NCI-H2029 (cell line): ENCODE measurements around the gene STAC3.

Experiments
- DNase-seq: peaks from one replicate; lab custom pipeline; 2025; lab: John Stamatoyannopoulos, UW

STAC3 gene

DNA sequence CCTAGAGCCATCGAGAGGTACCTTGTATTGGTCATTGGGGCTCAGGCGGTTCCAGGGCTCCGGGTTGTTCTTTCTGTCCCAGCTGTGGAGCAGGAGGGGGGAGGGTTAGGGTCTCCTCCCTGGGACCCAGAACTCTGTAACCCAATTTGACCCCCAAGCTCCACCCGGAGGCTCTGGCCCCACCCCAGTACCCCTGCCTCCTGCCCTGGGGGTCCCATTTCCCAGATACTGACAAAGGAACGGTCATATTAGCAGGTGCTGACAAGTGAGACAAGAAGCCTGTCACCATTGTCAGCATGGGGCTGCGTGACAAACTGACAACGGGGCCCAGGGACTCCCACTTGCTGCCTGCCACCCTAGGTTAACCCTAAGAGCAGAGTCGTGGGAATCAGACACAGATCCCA, 15.3 kb downstream of the STAC3 start:
- DNase-seq, result no peak

DNA sequence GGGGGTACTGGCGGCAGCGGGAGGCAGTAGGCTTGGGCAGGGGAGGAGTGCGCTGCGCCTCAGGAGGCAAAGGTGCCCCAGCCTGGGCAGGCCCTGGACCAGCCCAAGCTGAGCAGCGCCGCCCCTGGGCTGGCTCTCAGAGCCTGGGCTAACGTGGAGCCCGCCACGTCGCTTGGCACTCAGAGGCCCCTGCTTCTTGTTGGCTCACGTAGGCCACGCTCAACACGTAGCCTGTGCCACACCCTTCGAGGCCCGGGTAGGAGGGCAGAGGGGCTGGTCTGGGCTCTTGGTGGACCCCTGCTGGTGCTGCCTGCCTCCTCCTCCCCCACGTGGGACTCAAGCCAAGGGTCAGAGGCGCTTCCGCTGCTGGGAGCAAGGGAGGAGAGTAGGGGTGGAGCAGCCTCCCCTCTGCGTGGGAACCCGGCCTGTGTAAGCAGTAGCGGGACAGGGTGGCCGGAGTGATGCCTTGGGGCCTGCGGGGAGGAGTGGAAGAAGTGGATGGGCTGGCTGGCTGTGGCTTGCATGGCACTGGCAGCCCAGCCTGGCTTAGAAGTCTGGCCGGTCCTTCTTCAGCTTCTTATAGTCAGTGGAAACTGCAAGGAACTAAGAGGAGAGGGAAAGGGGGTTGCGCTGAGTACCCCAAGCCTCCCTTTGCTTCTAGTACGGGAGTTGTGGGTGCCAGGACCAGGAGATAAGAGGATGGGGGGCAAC, 15.8 kb downstream of the STAC3 start:
- peak; percentile 56 for DNase-seq

DNA sequence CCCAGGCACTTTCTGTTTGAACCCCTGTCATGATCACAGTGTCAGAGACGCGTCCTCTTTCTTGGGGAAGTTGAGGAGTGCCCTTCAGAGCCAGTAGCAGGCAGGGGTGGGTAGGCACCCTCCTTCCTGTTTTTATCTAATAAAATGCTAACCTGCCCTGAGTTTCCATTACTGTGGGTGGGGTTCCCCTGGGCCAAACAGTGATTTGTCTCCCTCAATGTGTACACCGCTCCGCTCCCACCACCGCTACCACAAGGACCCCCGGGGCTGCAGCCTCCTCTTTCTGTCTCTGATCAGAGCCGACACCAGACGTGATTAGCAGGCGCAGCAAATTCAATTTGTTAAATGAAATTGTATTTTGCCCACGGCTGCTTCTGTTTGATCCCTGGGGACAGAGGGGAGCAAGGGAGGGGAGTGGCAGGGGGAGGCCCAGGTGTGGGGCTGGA, 16.4 kb downstream of the STAC3 start:
- DNase-seq, result no peak

DNA sequence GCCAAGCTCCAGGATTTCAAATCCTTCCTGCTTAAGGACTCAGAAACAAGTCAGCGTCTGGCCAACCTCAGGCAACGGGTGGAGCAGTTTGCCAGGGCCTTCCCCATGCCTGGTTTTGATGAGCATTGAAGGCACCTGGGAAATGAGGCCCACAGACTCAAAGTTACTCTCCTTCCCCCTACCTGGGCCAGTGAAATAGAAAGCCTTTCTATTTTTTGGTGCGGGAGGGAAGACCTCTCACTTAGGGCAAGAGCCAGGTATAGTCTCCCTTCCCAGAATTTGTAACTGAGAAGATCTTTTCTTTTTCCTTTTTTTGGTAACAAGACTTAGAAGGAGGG, 16.8 kb downstream of the STAC3 start:
- DNase-seq, result no peak

DNA sequence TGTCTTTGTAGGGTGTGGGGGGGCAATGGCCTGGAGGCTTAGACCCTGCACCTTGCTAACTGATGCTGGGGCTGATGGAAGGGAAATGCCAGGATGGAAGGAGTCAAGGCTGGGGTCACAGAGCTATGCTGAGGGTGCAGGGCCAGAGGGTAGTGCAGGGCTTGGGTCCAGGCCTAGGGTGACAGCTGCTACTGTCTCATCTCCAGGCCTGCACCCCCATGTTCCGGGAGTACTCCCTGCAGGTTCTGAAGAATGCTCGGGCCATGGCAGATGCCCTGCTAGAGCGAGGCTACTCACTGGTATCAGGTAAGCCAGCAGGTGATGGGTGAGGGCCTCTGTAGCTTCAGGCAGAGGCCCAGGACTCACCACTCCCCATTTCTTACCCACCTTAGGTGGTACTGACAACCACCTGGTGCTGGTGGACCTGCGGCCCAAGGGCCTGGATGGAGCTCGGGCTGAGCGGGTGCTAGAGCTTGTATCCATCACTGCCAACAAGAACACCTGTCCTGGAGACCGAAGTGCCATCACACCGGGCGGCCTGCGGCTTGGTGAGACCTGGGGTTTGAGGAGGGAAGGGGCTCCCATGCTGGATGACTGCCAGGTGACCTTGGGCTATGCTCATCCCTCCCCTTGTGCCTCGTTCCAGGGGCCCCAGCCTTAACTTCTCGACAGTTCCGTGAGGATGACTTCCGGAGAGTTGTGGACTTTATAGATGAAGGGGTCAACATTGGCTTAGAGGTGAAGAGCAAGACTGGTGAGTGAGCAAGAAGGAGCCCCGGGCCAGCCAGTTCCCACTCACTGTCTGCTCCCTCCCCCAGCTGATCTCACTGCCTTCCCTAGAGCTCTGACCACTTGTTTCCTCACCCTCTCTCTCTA, 17.4 kb downstream of the STAC3 start:
- DNase-seq, result no peak

DNA sequence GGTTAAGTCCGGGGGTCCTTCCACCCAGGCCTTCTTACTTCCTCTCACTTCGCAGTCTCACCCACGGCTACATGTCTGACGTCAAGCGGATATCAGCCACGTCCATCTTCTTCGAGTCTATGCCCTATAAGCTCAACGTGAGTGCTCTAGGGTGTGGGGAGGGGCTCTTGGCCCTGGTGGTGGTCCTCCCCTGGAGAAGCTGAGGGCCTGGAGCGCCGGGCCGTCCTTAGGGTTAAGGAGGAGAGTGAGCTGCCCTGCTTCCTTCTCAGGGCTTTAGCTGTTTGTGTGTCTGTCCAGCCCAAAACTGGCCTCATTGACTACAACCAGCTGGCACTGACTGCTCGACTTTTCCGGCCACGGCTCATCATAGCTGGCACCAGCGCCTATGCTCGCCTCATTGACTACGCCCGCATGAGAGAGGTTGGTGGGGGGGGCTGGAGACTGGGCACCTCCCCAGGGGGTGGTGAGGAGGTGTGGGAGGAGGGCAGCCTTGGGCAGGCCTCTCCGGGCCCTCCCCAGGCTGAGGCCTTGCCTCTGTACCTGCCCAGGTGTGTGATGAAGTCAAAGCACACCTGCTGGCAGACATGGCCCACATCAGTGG, 18.7 kb downstream of the STAC3 start:
- DNase-seq, result no peak

DNA sequence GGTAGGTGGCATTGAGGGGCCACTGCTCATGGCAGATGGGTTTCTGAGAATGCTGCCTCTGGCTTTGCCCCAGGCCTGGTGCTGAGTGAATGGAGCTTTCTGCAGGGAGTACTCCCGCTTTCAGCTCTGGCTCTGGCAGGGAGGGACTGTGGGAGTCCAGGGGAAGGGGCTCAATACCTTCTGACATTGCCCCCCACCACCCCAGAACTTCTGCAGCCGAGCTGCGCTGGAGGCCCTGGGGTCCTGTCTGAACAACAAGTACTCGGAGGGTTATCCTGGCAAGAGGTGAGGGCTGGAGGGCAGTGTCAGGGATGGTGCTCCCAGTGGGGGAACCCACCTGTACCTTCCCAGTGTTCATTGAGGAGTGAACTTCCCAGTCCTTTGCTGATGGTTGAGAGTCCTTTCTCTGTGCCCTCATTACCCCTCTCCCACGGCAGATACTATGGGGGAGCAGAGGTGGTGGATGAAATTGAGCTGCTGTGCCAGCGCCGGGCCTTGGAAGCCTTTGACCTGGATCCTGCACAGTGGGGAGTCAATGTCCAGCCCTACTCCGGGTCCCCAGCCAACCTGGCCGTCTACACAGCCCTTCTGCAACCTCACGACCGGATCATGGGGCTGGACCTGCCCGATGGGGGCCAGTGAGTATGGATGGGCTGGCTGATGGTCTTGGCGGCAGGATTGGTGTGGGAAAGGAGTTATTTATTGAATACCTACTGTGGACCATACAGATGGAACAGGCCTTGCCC, 19.5 kb downstream of the STAC3 start:
- no peak for DNase-seq

DNA sequence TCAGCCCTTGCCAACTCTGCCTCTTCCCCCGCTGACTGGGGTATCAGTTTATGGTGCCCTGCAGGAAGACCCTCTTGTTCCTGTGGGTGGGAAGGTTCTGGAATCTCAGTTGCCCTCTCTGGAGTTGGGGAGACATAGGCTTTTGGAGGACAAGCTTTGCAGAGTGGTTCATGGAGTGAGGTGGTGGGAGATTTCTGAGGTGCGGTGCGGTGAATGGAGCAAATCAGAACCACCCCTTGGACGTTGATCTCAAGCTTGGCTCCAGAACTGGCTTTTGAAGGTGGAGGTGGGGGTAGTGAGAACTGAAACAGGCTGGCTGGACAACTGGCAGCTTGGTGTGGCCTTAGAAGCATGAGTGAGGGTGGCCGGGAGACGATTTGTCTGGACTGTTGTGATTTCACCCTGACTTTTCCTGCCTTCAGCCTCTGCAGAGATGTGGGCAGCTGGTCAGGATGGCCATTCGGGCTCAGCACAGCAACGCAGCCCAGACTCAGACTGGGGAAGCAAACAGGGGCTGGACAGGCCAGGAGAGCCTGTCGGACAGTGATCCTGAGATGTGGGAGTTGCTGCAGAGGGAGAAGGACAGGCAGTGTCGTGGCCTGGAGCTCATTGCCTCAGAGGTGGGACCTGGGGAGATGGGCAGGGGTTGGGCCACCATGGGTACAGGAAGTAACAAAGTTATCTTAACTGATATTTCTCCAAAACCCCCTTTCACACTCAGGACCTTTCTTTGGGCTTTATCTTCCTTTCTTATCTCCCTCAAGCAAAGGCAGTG, 20.4 kb downstream of the STAC3 start:
- no peak for DNase-seq

DNA sequence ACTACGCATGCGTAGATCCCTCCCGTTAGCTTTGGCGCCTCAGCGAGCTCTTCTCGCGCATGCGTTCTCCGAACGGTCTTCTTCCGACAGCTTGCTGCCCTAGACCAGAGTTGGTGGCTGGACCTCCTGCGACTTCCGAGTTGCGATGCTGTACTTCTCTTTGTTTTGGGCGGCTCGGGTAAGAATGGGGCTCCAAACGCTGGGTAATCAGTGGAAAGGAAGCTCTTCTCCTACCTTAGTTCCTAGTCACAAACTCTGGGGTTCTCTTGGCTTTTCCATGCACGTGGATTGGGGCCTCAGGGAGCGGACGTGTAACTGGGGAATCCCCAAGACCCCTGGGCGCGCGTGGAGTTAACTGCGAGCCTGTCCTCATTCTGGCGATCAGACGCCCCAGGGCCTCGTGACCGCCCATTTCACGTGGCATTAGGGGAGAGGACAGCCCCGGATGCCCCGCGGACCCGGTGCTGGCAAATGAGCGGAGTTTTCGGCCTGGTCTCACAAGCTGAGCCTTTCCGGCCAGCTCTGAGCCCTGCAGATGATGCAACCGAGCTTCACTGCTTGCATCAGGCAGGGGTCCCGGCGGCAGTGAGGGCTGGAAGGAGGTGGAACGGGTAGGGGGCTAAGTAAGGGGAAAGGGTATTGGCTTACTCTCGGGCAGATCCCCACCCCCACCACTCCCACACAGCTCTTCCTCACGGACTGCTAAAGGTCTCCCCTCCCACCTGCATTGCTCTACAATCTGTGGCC, 21.2 kb downstream of the STAC3 start, which contains the start of gene SHMT2:
Gene SHMT2 (plus strand): TSS at position 78 of the 747 bp plus-strand sequence. CDS start 68 bp downstream, at position 146.
- DNase-seq, result peak; percentile 97

DNA sequence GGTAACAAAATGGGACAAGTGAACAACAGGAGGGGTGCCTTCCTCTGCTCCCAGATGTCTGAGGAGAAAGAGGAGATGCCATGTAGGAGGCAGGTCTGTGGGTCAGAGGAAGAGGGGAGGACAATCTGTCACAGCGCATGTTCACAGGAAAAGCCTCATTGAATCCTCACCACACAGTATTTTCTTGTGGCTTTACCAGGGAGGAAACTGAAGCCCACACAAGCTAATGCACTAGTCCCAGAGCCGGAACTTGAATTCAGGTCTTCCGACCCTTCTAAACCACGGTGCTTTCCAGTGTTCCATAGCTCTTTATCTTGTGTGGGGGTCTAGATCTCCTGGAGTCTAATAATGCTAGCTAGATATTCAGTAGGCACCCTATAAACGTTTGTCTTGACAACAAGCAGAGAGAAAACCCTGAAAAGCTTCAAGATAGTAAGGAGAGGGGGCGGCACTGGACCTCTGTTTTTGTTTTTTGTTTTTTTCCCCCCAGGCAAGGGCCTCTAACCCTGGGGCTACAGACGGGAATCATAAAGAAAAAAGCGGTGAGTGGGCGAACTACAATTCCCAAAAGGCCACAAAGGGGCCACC, 21.8 kb downstream of the STAC3 start:
- DNase-seq, result no peak

DNA sequence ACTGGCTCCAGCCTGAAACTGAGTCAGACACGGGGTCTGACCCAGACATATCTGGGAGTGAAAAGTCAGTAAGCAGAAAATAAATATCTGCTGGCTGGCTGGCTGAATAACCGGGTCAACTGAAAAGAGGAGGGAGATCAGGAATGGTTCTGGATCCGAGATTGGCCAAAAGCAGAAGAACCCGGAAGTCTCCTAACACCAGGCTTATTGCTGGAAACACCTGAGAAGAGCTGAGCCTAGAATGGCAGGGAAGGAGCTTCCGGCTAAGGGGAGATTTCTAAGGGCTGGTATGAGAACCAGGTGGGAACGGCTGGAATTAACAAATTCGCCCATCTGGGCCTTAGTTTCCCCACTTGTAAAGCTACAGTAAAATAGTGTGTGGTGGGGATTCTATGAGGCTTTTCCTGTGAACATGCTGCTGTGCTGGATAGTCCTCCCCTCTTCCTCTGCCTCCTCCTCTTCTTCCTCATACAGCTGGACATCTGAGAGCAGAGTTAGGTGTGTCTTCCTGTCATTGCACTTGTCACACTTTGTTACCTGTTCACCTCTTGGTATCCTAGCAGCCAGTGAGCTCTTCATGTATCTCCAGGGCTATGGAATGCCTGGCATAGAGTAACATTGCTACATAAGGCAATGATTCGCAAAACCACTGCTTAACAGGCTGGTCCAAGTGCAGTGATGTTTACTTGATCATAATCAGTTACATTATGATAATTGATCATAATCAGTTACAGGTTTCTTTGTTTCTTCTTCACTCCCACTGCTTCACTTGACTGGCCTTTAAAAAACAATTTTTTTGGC, 23.5 kb downstream of the STAC3 start:
- peak; percentile 70 for DNase-seq

DNA sequence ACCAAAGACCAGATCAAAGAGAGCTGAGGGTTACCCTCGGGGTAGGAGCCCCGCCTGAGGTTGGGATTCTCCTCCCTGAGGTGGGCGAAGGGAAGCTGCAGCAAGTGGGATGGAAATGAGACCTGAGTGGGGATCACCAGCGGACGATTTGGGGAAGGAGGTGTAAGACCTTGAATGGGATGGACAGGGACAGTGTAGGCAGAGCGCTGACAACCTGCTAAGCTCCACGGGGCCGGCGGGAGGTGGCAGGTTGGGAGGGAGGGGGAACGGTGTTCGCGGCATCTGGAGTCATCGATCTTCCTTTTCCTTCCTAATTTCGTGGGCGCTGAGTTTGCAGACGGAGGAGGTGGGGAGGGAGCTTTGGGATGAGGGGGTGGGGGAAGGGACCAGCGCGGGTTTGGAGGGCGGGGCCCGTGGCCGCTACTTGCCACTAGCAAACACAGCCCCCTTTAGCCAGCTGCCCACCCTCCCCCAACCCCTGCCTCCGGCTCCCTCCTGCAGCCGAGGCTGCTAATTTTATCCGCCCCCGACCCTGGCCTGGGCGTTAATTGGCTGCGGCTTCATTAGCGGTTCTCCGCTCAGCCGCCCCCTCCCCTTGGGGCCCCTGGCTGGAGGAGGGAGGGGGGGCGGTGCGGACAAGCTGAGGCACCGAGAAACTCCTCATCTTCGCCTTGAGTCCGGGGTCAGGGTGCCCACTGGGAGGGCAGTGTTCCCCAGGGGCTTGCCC, 24.2 kb downstream of the STAC3 start:
- DNase-seq, result no peak

DNA sequence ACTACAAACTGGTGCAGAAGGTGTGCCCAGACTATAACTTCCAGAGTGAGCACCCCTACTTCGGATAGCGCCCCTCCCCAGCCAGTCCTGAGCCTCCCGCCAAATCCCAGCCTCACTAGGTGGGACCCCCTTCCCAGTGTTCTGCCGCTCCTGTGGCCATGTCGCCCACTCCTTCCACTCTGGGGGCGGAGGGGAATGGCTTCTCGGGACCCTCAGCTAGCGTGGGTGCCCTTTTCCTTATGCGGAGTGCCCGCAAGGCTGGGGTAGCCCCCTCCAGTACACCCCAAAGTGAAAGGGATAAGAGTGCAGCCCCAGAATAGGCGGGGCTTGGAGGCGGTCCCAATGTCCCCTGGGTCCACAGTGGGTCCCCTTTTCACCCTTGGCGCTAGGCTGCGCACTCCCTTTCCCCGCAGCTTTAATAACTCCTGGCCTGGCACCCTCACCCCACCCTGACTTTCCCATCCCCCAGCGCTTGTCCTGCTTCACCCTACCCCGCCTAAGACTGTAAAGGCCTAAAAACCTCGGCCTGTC, 25.2 kb downstream of the STAC3 start:
- no peak for DNase-seq

DNA sequence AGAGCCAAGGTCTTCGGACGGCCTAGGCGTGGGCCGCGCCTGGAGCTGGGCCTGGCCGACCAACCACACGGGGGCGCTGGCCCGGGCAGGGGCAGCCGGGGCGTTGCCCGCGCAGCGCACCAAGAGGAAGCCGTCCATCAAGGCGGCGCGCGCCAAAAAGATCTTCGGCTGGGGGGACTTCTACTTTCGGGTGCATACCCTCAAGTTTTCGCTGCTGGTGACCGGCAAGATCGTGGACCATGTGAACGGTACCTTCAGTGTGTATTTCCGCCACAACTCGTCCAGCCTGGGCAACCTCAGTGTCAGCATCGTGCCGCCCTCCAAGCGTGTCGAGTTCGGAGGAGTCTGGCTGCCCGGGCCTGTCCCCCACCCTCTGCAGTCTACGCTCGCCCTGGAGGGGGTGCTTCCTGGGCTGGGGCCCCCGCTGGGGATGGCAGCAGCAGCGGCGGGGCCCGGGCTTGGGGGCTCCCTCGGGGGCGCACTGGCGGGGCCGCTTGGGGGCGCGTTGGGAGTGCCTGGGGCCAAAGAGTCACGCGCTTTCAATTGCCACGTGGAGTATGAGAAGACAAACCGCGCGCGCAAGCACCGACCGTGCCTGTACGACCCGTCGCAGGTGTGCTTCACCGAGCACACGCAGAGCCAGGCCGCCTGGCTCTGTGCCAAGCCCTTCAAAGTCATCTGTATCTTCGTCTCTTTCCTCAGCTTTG, 25.9 kb downstream of the STAC3 start:
- peak; percentile 67 for DNase-seq

DNA sequence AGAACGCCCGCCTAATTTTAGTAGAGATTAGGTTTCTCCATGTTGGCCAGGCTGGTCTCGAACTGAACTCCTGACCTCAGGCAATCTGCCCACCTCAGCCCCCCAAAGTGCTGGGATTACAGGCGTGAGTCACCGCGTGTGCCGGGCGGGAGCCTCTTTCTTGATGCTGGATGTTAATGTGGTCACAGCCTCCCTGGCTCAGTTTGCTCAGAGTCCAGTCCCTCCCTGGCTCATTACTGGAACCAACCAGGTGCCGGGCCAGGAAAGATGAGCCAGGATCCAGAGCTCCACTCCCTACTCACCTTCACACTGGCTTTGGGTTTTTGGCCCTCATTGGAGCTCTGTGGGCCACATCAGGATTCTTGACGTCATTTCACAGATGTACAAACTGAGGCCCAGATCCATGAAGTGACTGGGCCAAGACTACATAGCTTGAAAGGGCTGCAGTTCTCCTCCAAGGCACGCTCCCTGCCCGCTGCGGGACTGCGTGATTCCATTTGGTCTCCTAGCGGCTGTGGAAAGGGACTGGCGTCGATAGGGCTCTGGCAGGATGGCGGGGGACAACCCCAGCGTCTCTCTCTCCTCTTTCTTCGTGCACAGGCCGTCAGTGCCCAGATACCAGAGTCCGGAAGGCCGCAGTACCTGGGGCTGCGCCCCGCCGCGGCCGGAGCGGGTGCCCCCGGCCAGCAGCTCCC, 26.6 kb downstream of the STAC3 start:
- no peak for DNase-seq

DNA sequence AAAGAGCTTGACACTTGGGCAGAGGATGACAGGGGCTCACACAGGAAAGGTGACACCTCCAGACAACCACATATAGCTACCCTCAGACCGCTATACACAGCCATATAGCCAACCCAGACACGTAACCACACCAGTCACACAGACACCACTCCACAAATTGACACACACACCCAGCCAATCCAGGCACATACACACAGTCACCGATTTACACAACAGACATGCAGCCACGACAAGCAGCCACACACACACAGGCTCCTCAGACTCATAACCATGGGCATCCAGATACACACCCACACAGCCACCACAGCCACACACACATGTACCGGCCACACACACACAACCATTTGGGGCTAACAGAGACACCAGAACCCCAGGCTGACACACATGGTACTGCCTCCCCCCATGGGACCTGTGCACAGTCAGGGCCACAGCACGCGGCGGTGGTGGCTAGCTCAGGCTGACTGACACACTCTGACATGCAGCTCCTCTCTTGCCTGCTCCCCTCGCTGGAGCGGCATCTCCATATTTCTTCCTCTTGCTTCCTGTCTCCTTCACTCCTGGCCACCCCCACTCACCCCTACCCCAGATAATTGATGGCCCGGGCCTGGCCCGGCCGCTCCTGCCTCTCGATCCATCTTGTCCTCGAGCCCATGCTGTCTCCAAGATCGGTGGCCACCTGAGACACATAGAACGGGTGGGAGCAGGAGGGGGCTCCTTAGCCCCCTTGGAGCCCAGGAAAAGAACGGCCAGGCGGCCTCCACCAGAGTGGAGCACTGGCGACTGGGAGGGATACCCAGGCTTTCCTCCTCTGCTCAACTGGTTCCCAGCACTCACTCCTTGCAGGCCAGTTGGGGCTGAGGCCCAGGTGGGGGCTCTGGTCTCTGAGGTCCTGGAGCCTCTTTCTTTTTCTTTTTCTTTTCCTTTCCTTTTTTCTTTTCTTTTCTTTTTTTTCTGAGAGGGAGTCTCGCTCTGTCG, 27.5 kb downstream of the STAC3 start:
- DNase-seq, result no peak
